ENCODE measurements around the gene CEACAM7.

- no peak for TF ChIP-seq CTCF (IDR thresholded peaks at IDR 0.05; ENCODE audit: insufficient read depth, low read length, poor library complexity, severe bottlenecking)
- TF ChIP-seq EZH2phosphoT487 (conservative IDR thresholded peaks at IDR 0.05; ENCODE audit: low read length): no peak
These were observed 2.7 kb upstream of the CEACAM7 start for GRCh38 chr19:41690801-41691065.

Data from SU-DHL-6 (cell line).